Left lung (tissue), 10 donors: ENCODE data around the gene ACAP2. TPM values are rescaled to one million over a fixed set of nuclear protein-coding genes. Genes with fewer than 3 reads are reported as not detected.

Experiments
- ATAC-seq: fragments of 200-7000 bp; cut with Tn5 transposase; one replicate; pipeline ENCODE4 v1.9.1; 2020; ENCODE audit warnings: moderate library complexity
- DNase-seq, 4 donors: peaks; one replicate each; pipeline ENCODE4 v3.0.0-alpha.2; 2013 to 2020
- H3K27ac ChIP-seq, 2 donors: fragments of 200-600 bp; sonication (generic) in 1 of 2; one replicate each; pipeline versions ENCODE4 v1.5.0 to v1.8.0; 2020 to 2021
- H3K27me3 ChIP-seq, 2 donors: fragments of 200-600 bp; sonication (generic) in 1 of 2; one replicate each; pipeline versions ENCODE4 v1.5.0 to v1.8.0; 2020 to 2021
- H3K36me3 ChIP-seq, 2 donors: fragments of 200-600 bp; sonication (generic) in 1 of 2; one replicate each; pipeline versions ENCODE4 v1.5.0 to v1.8.0; 2020 to 2021
- H3K4me1 ChIP-seq, 2 donors: fragments of 200-600 bp; one replicate each; pipeline ENCODE4 v1.8.0; 2021
- H3K4me3 ChIP-seq, 2 donors: fragments of 200-600 bp; sonication (generic) in 1 of 2; one replicate each; pipeline versions ENCODE4 v1.5.0 to v1.8.0; 2020 to 2021; ENCODE audit warnings: mild to moderate bottlenecking in 1 of 2
- H3K9me3 ChIP-seq, 2 donors: fragments of 200-600 bp; sonication (generic) in 1 of 2; one replicate each; pipeline versions ENCODE4 v1.5.0 to v1.8.0; 2020 to 2021
- CTCF ChIP-seq, 2 donors: fragments of 200-600 bp; sonication (generic) in 1 of 2; IDR thresholded peaks; one replicate each; pipeline versions ENCODE4 v1.5.0 to v1.8.0; 2021; ENCODE audit warnings: antibody characterized with exemption in 2 of 2
- intact Hi-C, 2 donors: fragments of 100-400 bp; cut with DNase I; formaldehyde crosslinking; loops; one replicate each; pipeline versions ENCODE4 v1.11.2 to v1.14.2; 2022
- polyA plus RNA-seq, 6 donors: library from polyadenylated mRNA; unstranded; fragments of 120-200 nt; gene quantifications; one replicate each; pipeline ENCODE4 v1.2.1, GENCODE V29; 2013; ENCODE audit not compliant: insufficient read length in 6 of 6
- total RNA-seq, 2 donors: library from RNA; stranded (reverse); fragmentation: NEBNext Ultra II Directional; extraction: Animal tissue kit (Norgen Biotek cat#: 25700); gene quantifications; one replicate each; pipeline ENCODE4 v1.2.1, GENCODE V29; 2021
- donor health status: DM: no; HTN: yes; CAD: no.
- donor health status: DM: no; HTN: no; CAD: no.

The ACAP2 gene
- total and polyA plus RNA-seq, 8 donors: 44.7 to 78.7 (median 51.2) TPM

DNA sequence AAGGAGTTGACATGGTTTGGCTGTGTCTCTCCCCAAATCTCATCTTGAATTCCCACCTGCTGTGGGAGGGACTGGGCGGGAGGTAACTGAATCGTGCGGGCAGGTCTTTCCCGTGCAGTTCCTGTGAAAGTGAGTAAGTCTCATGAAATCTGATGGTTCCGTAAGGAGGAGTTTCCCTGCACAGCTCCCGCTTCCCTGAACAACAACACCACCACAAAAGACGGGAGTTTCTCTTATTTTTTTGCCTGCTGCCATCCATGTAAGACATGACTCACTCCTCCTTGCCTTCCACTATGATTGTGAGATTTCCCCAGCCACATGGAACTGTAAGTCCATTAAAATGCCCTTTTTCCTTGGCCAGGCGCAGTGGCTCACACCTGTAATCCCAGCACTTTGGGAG, 194.5 kb downstream of the ACAP2 start:
- TF ChIP-seq CTCF (IDR thresholded peaks at IDR 0.05): no peak
- no peak for ATAC-seq
- peaks cover 0 to 4% of the 10 kb centered on the region in 2 donors for H3K36me3 ChIP-seq

GRCh38 chr3:195247863-195248189, 195.0 kb downstream of the ACAP2 start:
- no peaks in the 10 kb centered on the region for H3K9me3 ChIP-seq
- intact Hi-C loops: no loop called here
- ATAC-seq (no peak), DNase-seq (peak in 2 of 4 donors; percentile 18 to 24)
- H3K36me3 ChIP-seq: peaks cover 0 to 4% of the 10 kb centered on the region in 2 donors
- no peaks in the 10 kb centered on the region for H3K4me1 ChIP-seq
- H3K27me3 ChIP-seq: no peaks in the 10 kb centered on the region
- no peak overlapping the region for H3K27ac ChIP-seq
- no peak overlapping the region for H3K4me3 ChIP-seq
- TF ChIP-seq CTCF (IDR thresholded peaks at IDR 0.05): no peak

More for the DNA sequence above, 194.5 kb downstream of the ACAP2 start:
- Histone ChIP-seq H3K4me3 (no peak overlapping the region), H3K27me3 (no peaks in the 10 kb centered on the region), H3K27ac (no peak overlapping the region), H3K9me3 (no peaks in the 10 kb centered on the region), H3K4me1 (no peaks in the 10 kb centered on the region)
- intact Hi-C loops: no loop called here
- DNase-seq: peak in 1 of 4 donors; percentile 6

GRCh38 chr3:195247086-195247862, 195.5 kb downstream of the ACAP2 start:
- DNase-seq (peak in 2 of 4 donors; percentile 19 to 58), ATAC-seq (no peak)
- Histone ChIP-seq H3K4me3 (no peak overlapping the region), H3K27me3 (no peaks in the 10 kb centered on the region), H3K27ac (no peak overlapping the region), H3K36me3 (peaks cover 0 to 4% of the 10 kb centered on the region in 2 donors), H3K4me1 (no peaks in the 10 kb centered on the region), H3K9me3 (no peaks in the 10 kb centered on the region)
- TF ChIP-seq CTCF (IDR thresholded peaks at IDR 0.05): no peak
- intact Hi-C loops: no loop called here

- intact Hi-C loops: no loop called here
- H3K27me3 ChIP-seq: no peaks in the 10 kb centered on the region
- H3K27ac ChIP-seq: no peak overlapping the region
- peaks cover 0 to 4% of the 10 kb centered on the region in 2 donors for H3K36me3 ChIP-seq
- peak in 1 of 4 donors; percentile 45 for DNase-seq
- no peaks in the 10 kb centered on the region for H3K9me3 ChIP-seq
- no peak for ATAC-seq
- H3K4me3 ChIP-seq: no peak overlapping the region
- TF ChIP-seq CTCF (IDR thresholded peaks at IDR 0.05): no peak
- no peaks in the 10 kb centered on the region for H3K4me1 ChIP-seq
These were observed 196.2 kb downstream of the ACAP2 start for GRCh38 chr3:195246581-195246995.

DNA sequence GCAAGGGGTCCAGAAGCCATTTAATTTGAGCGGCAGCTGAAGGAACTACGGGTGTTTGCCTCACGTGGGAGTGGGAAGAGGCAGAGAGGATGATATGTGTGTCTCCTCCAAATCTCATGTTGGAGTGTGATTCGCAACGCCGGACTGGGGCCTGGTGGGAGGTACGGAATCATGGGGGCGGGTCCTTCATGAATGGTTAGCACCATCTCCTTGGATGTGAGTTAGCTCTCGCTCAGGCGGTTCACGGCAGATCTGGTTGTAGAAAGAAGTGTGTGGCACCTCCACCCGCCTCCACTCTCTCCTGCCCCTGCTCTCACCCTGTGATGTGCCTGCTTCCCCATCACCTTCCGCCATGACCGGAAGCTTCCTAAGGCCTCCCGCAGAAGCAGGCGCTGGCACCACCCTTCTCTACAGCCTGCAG, 197.3 kb downstream of the ACAP2 start:
- no peak for TF ChIP-seq CTCF (IDR thresholded peaks at IDR 0.05)
- peak in 2 of 4 donors; percentile 16 to 47 for DNase-seq
- H3K4me1 ChIP-seq: no peaks in the 10 kb centered on the region
- no peak for ATAC-seq
- H3K9me3 ChIP-seq: no peaks in the 10 kb centered on the region
- no peak overlapping the region for H3K27ac ChIP-seq
- no peak overlapping the region for H3K4me3 ChIP-seq
- H3K36me3 ChIP-seq: peaks cover 0 to 4% of the 10 kb centered on the region in 2 donors
- no peaks in the 10 kb centered on the region for H3K27me3 ChIP-seq
- intact Hi-C loops: no loop called here
